ENCODE measurements around the gene MBP. TPM values are rescaled to one million over a fixed set of nuclear protein-coding genes. Genes with fewer than 3 reads are reported as not detected.

Gene MBP
- polyA plus RNA-seq, 1 experiment: 5.3 TPM

DNA sequence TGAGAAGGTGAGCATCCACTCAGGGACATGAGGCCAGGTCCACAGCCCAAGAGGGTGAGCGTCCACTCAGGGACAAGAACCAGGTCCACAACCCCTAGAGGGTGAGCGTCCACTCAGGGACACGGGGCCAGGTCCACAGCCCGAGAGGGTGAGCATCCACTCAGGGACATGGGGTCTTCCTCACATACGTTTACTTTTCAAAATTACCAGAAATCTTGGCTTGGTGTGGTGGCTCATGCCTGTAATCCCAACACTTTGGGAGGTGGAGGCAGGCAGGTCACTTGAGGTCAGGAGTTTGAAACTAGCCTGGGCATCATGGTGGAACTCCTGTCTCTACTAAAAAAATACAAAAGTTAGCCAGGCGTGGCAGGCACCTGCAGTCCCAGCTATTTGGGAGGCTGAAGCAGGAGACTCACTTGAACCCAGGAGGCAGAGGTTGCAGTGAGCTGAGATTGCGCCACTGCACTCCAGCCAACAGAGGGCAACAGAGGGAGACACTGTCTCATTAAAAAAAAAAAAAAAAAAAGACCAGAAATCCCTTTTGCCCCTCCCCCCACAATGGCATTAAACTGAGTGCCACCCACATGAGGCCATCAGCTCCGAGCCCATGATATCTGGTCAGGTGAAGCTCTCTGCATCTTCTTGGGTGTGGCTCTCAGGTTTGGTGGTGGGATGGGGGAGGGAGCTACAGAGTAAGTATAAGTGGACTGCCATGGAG, 9.0 kb upstream of the MBP start:
- Histone ChIP-seq H3K27me3 (ENCODE audit: control insufficient read depth, insufficient read depth, low read length) (no peaks in the 10 kb centered on the region), H3K9me3 (ENCODE audit: control insufficient read depth, insufficient read depth, low read length) (peaks cover 13% of the 10 kb centered on the region), H3K27ac (ENCODE audit: low read depth, low read length) (no peak overlapping the region), H3K4me3 (ENCODE audit: low read depth, low read length) (no peak overlapping the region)
- ChIA-PET CTCF (interaction anchor here (0.7 kb wide), 1 partner anchor 1653 kb away, joined by 4 read pairs; no protein-coding TSS in a partner anchor), POLR2A (interaction anchor here (0.7 kb wide), 2 partner anchors 34 to 183 kb away, joined by 4 to 7 read pairs; no protein-coding TSS in a partner anchor)
- TF ChIP-seq CTCF (IDR thresholded peaks at IDR 0.05; ENCODE audit: low read depth, low read length): no peak
- no peak for DNase-seq (ENCODE audit: low read depth, low spot score)

DNA sequence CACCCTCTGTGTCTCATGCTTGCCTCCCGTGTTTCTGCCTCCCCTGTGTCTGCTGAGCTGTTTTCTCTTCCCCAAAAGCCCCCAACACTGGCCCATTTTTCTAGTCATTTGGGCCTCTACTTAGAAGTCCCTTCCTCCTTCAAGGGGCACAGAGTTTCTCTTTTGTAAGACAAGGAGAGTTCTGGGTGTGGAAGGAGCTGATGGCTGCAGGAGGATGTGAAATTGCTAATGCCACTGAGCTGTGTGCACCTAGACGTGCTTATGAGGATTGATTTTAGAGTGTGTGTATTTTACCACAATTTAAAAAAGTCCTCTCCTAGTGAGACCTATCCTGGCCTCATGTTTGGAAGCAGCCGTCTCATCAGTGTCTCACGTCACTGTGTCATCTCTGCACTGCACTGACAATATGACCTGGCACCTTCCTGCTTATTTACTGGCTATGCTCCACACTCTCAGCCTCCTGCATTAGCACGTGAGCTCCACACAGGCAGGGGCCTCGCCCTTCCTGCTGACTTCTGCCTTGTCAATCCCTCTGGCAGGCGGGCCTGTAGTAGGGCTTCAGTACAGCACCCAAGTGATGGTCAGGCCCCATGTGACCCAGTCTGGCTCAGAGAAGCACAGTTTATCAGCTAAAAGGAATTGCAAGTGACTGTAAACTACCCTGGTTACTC, 8.0 kb upstream of the MBP start:
- Histone ChIP-seq H3K4me3 (ENCODE audit: low read depth, low read length) (no peak overlapping the region), H3K27ac (ENCODE audit: low read depth, low read length) (no peak overlapping the region), H3K9me3 (ENCODE audit: control insufficient read depth, insufficient read depth, low read length) (peaks cover 13% of the 10 kb centered on the region), H3K27me3 (ENCODE audit: control insufficient read depth, insufficient read depth, low read length) (no peaks in the 10 kb centered on the region)
- ChIA-PET CTCF (interaction anchor here (0.6 kb wide), 1 partner anchor 66 kb away, joined by 3 read pairs; no protein-coding TSS in a partner anchor), POLR2A (no interaction called here)
- no peak for DNase-seq (ENCODE audit: low read depth, low spot score)
- no peak for TF ChIP-seq CTCF (IDR thresholded peaks at IDR 0.05; ENCODE audit: low read depth, low read length)

DNA sequence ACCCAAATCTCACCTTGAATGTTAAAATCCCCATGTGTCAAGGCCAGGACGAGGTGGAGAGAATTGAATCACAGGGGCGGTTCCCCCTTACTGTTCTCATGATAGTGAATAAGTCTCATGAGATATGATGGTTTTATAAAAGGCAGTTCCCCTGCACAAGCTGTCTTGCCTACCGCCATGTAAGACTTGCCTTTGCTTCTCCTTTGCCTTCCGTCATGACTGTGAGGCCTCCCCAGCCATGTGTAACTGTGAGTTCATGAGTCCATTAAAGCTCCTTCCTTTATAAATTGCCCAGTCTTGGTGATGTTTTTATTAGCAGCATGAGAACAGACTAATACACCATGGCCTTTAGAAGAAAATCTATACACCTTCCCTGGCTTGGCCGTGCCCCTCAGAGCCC, 7.4 kb upstream of the MBP start:
- DNase-seq (ENCODE audit: low read depth, low spot score): no peak
- CTCF ChIA-PET: interaction anchor here (0.6 kb wide), 1 partner anchor 66 kb away, joined by 3 read pairs; no protein-coding TSS in a partner anchor
- Histone ChIP-seq H3K27ac (ENCODE audit: low read depth, low read length) (no peak overlapping the region), H3K4me3 (ENCODE audit: low read depth, low read length) (no peak overlapping the region), H3K9me3 (ENCODE audit: control insufficient read depth, insufficient read depth, low read length) (peaks cover 13% of the 10 kb centered on the region), H3K27me3 (ENCODE audit: control insufficient read depth, insufficient read depth, low read length) (no peaks in the 10 kb centered on the region)
- TF ChIP-seq CTCF (IDR thresholded peaks at IDR 0.05; ENCODE audit: low read depth, low read length): no peak
- POLR2A ChIA-PET: no interaction called here

GRCh38 chr18:77139619-77140018, 7.0 kb upstream of the MBP start:
- H3K27ac ChIP-seq (ENCODE audit: low read depth, low read length): no peak overlapping the region
- TF ChIP-seq CTCF (IDR thresholded peaks at IDR 0.05; ENCODE audit: low read depth, low read length): no peak
- no peak for DNase-seq (ENCODE audit: low read depth, low spot score)
- ChIA-PET CTCF (no interaction called here), POLR2A (no interaction called here)
- H3K4me3 ChIP-seq (ENCODE audit: low read depth, low read length): no peak overlapping the region
- H3K27me3 ChIP-seq (ENCODE audit: control insufficient read depth, insufficient read depth, low read length): no peaks in the 10 kb centered on the region
- peaks cover 9% of the 10 kb centered on the region for H3K9me3 ChIP-seq (ENCODE audit: control insufficient read depth, insufficient read depth, low read length)

DNA sequence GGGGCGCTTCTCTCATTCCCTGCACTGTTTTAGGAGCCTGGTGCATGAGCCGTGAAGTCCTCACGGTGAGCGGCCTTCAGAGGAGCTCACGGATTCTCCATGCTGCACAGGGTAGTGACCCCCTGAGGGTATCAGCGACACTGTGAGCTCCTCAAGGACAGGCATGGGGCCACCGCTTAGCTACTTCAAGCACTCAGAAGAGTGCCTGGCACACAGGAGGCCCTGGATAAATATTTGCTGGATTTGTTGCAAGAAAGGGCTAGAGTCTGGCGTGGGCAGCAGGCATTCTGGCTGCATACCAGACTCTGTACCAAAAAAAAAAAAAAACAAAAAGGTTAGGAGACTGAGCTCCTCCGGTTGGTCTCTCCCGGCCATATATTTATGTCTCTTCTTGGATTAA, 5.7 kb upstream of the MBP start:
- no peak for DNase-seq (ENCODE audit: low read depth, low spot score)
- no peaks in the 10 kb centered on the region for H3K27me3 ChIP-seq (ENCODE audit: control insufficient read depth, insufficient read depth, low read length)
- ChIA-PET CTCF (interaction anchor here (0.6 to 1.5 kb wide), 6 partner anchors 17 to 335 kb away, joined by 3 to 7 read pairs (median 6); no protein-coding TSS in a partner anchor), POLR2A (interaction anchor here (0.6 to 0.9 kb wide), 4 partner anchors 11 to 315 kb away, joined by 3 read pairs; no protein-coding TSS in a partner anchor)
- no peak overlapping the region for H3K4me3 ChIP-seq (ENCODE audit: low read depth, low read length)
- H3K27ac ChIP-seq (ENCODE audit: low read depth, low read length): no peak overlapping the region
- peaks cover 4% of the 10 kb centered on the region for H3K9me3 ChIP-seq (ENCODE audit: control insufficient read depth, insufficient read depth, low read length)
- TF ChIP-seq CTCF (IDR thresholded peaks at IDR 0.05; ENCODE audit: low read depth, low read length): no peak

Measured in AG04450 (cell line).